Tibial artery (tissue), 4 donors: ENCODE measurements around the gene ITPRIP.

ENCODE experiments used
- DNase-seq, 2 donors: peaks; one replicate each; pipeline ENCODE4 v3.0.0-alpha.2; 2019
- H3K27ac ChIP-seq, 2 donors: fragments of 200-600 bp; sonication (generic) in 1 of 2; 1 replicate in 1 of 2; 2 replicates in 1 of 2; pipeline ENCODE4 v1.5.1; 2018 to 2019; ENCODE audit warnings: mild to moderate bottlenecking in 1 of 2
- H3K27me3 ChIP-seq, 2 donors: fragments of 200-600 bp; sonication (generic) in 1 of 2; one replicate each; pipeline versions ENCODE4 v1.5.1 to v1.6.0; 2016 to 2019
- H3K36me3 ChIP-seq, 3 donors: fragments of 200-600 bp; sonication (generic) in 2 of 3; one replicate each; pipeline ENCODE4 v1.5.1; 2016 to 2019; ENCODE audit warnings: mild to moderate bottlenecking in 2 of 3
- H3K4me1 ChIP-seq, 4 donors: fragments of 200-600 bp; sonication (generic) in 2 of 4; 1 replicate in 3 of 4; 2 replicates in 1 of 4; pipeline ENCODE4 v1.5.1; 2016 to 2019
- H3K4me3 ChIP-seq, 2 donors: fragments of 200-600 bp; sonication (generic) in 1 of 2; 1 replicate in 1 of 2; 2 replicates in 1 of 2; pipeline ENCODE4 v1.5.1; 2018 to 2019; ENCODE audit warnings: mild to moderate bottlenecking in 2 of 2
- H3K9me3 ChIP-seq, 3 donors: fragments of 200-600 bp; sonication (generic) in 1 of 3; one replicate each; pipeline ENCODE4 v1.5.1; 2016 to 2019
- CTCF ChIP-seq, 2 experiments: fragments of 200-600 bp in 1 of 2; fragments of 450-650 bp in 1 of 2; IDR thresholded peaks; one replicate each; pipeline ENCODE4 v1.5.1; 2017 to 2019; ENCODE audit warnings: antibody characterized with exemption in 2 of 2, mild to moderate bottlenecking in 1 of 2, moderate library complexity in 1 of 2
- intact Hi-C: fragments of 100-400 bp; cut with DNase I; formaldehyde crosslinking; loops from one replicate; pipeline ENCODE4 v1.15.0; 2023; ENCODE audit warnings: low total_unique reads

ITPRIP gene

GRCh38 chr10:104279550-104280259 is 58.6 kb downstream of the ITPRIP start:
- DNase-seq = no peak
- Histone ChIP-seq H3K4me3 (no peak overlapping the region), H3K4me1 (peaks cover 0 to 5% (median 2%) of the 10 kb centered on the region in 4 donors), H3K27ac (no peak overlapping the region), H3K27me3 (peaks cover 0 to 15% of the 10 kb centered on the region in 2 donors), H3K36me3 (no peaks in the 10 kb centered on the region), H3K9me3 (no peaks in the 10 kb centered on the region)
- no peak for TF ChIP-seq CTCF (IDR thresholded peaks at IDR 0.05)
- intact Hi-C loops = no loop called here

GRCh38 chr10:104277785-104278184 is 60.5 kb downstream of the ITPRIP start:
- no peaks in the 10 kb centered on the region for H3K36me3 ChIP-seq
- H3K27me3 ChIP-seq = peaks cover 0 to 19% of the 10 kb centered on the region in 2 donors
- H3K9me3 ChIP-seq = no peaks in the 10 kb centered on the region
- no peak for DNase-seq
- peaks cover 0 to 8% (median 4%) of the 10 kb centered on the region in 4 donors for H3K4me1 ChIP-seq
- intact Hi-C loops = no loop called here
- no peak overlapping the region for H3K27ac ChIP-seq
- TF ChIP-seq CTCF (IDR thresholded peaks at IDR 0.05) = no peak
- H3K4me3 ChIP-seq = no peak overlapping the region

GRCh38 chr10:104276192-104276591 is 62.1 kb downstream of the ITPRIP start:
- Histone ChIP-seq H3K4me1 (peaks cover 0 to 8% (median 4%) of the 10 kb centered on the region in 4 donors), H3K27me3 (peaks cover 0 to 19% of the 10 kb centered on the region in 2 donors), H3K9me3 (no peaks in the 10 kb centered on the region), H3K36me3 (no peaks in the 10 kb centered on the region), H3K27ac (no peak overlapping the region), H3K4me3 (no peak overlapping the region)
- DNase-seq = no peak
- intact Hi-C loops = no loop called here
- TF ChIP-seq CTCF (IDR thresholded peaks at IDR 0.05) = no peak

- H3K36me3 ChIP-seq = no peaks in the 10 kb centered on the region
- peak; percentile 50 to 62 for TF ChIP-seq CTCF (IDR thresholded peaks at IDR 0.05)
- H3K4me1 ChIP-seq = peaks cover 0 to 8% (median 4%) of the 10 kb centered on the region in 4 donors
- no peaks in the 10 kb centered on the region for H3K9me3 ChIP-seq
- peaks cover 0 to 19% of the 10 kb centered on the region in 2 donors for H3K27me3 ChIP-seq
- no peak for DNase-seq
- peak overlapping the region in 1 of 2 donors; percentile 13 for H3K4me3 ChIP-seq
- intact Hi-C loops = no loop called here
- H3K27ac ChIP-seq = no peak overlapping the region
Measured at GRCh38 chr10:104274762-104275721, 63.2 kb downstream of the ITPRIP start.

GRCh38 chr10:104273899-104274575 is 64.2 kb downstream of the ITPRIP start:
- Histone ChIP-seq H3K4me1 (peaks cover 0 to 13% (median 6%) of the 10 kb centered on the region in 4 donors), H3K27ac (no peak overlapping the region), H3K4me3 (no peak overlapping the region), H3K9me3 (no peaks in the 10 kb centered on the region), H3K27me3 (peaks cover 0 to 19% of the 10 kb centered on the region in 2 donors), H3K36me3 (no peaks in the 10 kb centered on the region)
- DNase-seq = no peak
- TF ChIP-seq CTCF (IDR thresholded peaks at IDR 0.05) = no peak
- intact Hi-C loops = no loop called here
